NCI-H1092 treated with DMSO at 0.1 percent for 48 hours (cell line): ENCODE data around the gene NIM1K.
A peak's percentile ranks its signal among the peaks of the same experiment; 100 is the strongest.
"Not testable (repeated sequence)": the region's sequence is repeated elsewhere in the genome, so short reads cannot be mapped to it uniquely, and the experiment has no call there.

Source experiments
- DNase-seq: peaks from one replicate; lab custom pipeline; 2025; lab: John Stamatoyannopoulos, UW

The NIM1K gene

DNA sequence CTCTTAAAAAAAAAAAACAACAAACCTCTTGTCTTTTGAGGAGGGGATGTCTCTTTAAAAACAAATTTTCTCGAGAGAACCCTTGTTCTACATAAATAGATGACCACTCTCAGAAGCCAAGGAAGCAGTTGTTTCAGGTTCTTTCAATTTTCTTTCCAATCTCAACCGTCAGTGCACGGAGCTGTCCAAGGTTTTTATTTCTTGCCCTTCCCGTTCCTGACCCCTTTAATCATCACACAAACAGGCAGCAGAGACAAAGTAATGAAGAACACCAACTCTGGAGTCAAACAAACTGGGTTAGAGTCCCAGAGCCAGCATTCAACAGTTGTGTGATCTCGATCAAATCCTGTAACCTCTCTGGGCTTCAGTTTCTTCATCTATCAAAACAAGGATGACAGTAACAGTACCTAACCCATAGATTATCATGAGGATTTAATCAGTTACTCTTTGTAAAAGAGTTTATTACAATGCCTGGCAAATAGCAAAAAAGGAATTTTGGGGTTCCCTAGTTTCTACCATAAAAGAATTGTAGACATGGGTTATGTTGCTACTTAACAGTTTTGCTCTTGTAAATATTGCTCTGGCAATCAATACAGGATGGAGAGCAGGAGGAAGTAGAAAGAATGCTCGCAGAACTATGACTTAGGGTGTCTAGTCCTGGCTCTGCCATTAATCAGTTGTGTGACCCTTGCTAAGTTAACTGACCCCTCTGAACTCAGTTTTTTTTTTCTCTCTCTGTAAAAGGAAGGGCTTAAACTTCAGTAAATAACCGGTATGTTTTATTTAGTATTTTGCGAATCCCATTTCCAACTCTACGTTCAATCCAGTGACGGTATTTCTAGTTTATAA lies 1.0 kb upstream of the NIM1K start:
- no peak for DNase-seq

DNA sequence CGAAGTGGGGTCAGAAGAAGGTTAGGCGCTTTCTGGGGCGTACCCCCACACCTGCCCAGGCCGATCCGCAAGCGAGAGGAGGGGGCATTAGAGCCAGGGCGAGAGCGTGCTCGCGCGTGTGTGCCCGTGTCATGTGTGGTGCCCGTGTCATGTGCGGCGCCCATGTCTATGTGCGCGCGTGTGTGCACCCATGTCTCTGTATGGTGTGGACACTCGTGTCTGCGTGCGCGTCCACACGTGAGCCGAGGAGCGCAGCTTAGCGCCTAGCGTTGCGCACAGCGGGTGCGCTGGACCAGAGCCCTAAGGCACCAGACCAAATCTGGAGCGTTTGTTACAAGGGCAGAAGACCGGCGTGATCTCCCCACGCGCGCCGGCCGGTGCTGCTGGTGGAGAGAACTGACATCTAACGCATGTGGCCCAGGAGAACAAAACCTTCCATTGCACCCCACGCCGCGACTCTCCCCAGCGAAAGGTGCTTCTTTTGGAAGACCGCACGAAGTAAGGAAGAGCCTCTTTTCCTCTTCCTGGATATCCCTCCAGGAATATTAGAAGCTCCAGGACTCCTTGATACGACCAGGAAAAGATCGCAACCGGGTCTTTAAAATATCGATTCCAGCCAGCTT lies 644 bp downstream of the NIM1K start:
- DNase-seq, result no peak

DNA sequence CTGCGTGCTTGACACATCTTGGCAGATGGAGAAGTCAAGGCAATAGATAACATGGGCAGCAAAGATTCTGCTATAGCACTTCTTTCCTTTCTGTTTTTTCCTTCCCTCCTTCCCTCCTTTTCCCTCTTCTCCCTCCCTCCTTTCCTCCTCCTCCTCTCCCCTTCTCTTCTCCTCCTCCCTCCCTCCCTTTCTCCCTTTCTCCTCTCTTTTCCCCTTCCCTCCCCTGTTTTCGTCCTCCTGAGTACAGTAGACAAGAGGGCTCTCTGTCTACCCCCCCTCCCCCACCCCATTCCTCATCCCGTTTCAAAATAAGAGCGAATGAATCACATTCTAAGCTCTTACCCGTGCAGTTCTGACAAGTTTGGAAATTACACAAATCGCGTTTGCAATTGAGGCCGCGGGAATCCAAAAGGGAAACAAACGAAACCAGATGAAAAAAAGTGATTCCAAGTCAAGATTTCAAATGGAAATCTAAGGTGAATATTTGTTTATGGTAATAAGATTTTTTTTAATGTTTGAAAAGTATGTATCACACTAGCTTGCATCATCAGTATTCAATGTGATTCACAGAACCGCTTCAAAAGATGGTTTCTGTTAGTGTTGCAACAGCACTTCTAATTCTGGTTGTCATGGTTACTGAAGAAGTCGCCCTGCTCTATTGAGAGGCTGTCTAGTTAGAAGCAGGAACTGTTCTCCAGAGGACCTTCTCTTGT lies 1.3 kb downstream of the NIM1K start:
- no peak for DNase-seq

DNA sequence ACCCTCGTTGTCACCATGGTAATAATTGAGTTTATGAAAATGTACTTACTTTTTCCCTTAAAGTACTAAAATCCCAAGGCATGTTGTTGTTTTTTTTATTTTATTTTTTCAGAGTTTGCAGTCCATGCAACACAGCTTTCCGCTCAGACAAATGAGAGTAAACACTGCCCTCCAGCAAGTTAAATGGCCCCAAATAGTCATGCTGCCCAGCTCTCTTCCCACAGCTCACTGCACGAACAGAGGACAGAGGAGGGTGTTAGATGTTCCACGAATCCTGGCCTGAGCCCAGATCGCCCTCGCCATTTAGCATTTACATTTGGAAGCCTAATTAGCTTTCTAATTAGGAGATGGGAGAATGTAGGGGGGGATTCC lies 1.9 kb downstream of the NIM1K start:
- DNase-seq, result peak; percentile 15

DNA sequence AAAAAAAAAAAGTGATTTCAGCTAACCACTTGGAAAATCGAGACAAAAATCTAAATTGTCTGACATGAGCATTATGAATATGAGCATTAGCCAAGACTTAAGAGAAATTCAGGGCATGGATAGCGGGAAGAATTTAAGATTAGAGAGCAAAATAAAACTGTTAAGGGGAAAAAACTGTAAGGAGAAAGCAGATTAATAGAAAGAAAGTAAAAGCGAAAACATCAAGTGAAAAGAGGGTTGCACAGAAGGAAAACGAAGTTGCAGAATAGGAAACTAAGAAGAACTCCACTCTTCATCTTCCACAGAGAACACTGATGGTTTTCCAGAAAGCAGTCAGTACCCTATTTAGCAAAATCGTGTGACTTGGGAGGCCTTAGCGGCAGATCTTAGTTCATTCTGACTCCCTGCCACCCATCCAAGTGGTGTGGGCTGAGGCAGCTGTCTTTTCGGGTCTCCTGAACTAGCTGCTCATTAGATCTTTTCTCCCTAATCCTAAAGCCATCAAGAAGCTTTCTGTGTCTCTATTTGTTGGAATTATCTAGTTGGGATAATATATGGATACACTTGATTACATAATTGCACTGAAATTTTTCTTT lies 3.7 kb downstream of the NIM1K start:
- DNase-seq, result no peak

DNA sequence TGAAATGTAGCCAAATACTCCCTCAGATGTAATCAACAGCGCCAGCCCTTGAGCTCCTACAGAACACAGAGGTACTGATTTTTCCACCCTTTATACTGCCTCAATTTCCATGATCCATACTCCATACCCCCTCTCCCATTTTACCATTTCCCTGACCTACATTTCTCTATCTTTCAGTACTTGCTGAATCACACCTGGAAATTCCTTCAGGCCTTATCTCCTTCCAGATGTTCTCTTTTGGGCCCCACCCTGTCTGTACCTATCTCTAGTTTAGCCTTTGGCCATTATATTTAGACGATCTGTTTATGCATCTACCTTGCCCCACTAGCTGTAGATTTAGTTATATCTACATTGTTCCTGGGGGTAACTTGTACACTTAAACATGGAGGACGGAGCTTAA lies 5.5 kb downstream of the NIM1K start:
- DNase-seq, result no peak

DNA sequence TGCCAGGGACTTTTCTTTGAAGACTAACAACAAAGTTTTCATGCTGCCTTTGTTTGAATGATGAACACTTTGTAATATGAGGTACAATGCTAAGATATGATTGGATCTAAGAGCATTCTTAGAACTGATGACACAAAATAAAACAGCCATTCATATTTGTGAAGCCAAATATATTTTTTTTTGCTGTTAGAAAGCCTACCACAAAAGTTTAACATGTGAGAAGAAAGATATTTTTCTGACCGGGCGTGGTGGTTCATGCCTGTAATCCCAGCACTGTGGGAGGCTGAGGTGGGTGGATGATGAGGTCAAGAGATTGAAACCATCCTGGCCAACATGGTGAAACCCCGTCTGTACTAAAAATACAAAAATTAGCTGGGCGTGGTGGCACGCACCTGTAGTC lies 9.4 kb downstream of the NIM1K start:
- not testable (repeated sequence) for DNase-seq

DNA sequence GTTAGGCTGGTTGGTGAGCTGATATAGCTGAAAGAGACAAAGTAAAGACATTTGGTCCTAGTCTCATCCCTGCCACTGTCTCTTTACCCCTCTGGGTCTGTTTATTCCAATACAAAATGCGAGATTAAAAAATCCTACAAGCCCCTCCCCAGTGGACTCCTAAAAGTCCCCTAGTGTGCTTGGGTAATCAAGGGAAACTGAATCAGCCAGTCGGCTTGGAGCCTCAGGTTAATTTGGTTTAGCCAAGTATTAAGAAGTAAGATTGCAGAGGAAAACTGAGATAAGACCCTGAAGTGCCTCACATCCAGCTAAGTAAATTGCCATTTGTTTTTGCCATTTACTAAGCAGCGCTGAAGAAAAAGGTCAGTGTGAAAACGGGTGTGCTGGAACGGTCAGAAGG lies 10.4 kb downstream of the NIM1K start:
- no peak for DNase-seq

DNA sequence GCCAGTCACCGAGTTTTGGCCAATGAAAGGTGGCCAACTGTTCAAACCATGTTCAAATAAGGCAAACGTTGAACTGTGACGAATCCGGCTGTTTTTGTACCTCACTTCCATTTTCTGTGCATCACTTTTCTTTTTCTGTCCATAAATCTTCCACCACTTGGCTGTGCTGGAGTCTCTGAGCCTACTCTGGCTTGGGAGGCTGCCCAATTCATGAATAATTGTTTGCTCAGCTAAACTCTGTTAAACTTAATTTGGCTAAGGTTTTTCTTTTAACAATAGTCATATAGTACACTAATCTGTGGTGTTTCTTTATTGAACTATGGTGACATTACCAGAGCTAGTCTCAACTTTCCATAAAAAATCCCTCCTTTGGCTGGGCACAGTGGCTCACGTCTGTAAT lies 11.3 kb downstream of the NIM1K start:
- no peak for DNase-seq

DNA sequence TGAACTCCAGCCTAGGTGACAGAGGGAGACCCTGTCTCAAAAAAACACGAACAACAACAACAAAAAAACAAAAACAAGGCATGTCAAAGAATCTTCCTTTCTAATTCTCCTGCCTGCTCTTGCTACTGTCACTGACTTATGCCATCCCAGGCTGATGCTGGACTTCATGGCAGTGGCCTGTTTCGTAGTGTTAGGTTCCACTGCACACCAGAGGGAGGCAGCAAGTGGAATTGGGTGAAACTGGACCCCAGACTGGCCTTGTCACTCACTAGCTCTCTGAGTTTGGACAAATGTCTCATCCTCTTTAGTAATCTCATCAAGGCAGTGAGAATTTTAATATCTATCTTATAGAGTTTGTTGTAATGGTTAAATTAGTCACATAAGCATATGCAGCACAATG lies 12.9 kb downstream of the NIM1K start:
- no peak for DNase-seq

DNA sequence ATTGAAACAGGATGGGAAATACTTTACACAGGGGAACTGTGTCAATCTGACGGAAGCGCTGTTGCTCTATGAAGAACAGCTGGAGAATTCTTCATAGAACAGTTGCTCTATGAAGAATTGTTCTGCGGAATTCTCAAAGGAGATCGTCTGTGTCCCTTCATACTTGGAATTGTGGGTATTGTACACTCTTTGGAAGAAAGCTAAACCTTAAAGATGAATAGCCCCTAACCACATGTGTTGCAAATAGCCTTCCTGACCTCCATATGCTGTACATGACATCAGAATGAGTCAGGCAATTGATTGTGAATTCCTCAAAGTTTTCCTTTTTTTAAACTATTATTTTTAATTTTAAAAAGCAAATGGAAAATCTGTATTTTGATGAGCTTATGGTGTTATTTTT lies 15.6 kb downstream of the NIM1K start:
- DNase-seq, result no peak

DNA sequence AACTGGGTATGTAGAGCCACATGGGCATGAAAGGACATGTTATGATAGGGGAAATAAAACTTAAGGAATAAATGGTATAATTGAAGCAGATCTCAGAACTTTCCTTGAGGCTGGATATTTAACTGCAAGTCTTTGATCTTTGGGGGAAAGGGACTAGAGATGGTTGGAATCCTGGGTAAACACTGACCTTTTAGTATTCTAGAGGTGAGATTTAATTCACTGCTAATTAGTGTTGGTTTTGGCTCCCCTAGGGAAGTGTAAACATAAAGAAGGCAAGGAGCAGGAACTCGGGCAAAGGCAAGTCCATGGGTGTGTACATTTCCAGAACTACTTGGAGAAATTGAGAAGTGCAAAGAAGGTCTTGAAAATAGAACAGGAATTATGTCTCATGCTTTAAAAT lies 16.6 kb downstream of the NIM1K start:
- DNase-seq, result no peak

DNA sequence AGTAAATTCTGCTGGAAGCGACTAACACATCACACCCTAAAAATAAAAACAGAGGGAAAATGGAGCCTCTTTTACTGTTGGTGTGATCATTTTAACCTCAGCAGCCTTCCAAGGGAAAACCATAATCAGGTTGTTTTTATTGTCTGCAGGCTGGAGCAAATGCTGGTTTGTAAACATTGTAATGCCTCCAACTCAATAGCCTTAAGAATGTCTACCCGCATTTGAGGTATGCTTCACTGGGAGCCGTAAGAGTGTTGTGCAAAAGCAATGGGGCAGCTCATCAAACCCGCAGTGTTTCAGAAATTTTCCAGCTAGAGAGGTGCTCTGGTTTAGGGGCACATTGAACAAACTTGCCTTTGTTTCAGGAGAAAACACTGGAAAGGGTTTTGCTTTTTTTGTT lies 17.0 kb downstream of the NIM1K start:
- no peak for DNase-seq

DNA sequence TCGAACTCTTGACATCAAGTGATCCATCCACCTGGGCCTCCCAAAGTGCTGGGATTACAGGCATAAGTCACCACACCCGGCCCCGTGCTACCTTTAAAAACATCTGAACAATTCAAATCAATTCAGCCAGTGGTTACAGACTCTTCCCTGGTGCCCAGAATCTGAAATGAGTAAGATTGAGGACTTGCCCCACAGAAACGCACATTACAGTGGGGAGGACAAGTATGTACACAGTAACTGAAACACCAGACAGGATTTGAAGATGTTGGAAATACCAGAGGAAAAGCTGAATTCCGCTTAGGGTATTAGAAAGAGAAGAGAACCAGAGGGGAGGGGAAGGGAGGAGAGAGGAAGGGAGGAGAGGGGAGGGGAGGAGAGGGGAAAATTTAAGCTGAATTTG lies 17.8 kb downstream of the NIM1K start:
- no peak for DNase-seq

DNA sequence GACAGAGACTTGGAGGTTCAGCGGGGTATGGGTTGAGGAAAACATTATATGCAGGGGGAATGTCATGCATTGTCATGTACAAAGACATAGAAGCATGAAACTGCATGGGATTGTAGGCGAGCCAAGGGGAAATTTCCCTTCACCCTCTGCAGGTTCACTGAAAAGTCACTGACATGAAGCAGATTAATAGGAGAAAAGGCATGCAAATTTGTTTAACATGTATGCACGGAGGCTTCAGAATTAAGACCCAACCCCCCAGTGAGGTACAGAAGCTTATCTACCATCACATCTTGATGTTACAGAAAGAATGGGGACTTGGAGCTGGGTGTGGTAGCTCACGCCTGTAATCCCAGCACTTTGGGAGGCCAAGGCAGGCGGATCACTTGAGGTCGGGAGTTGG lies 18.5 kb downstream of the NIM1K start:
- DNase-seq, result no peak

DNA sequence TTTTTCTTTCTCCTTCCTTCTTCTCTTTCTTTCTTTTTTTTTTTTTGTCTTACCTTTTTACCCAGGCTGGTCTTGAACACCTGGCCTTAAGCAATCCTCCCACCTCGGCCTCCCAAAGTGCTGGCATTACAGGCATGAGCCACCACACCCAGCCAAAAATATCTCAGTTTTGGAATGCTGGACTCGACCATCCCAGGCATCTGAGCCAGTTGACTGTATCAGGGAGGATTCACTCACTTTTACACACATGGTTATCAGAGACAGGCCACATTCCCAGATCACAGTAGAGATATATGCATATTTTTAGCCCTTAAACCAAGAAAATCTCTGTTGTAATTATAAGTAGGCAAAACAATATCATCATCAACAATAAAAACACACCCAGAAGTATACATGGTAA lies 21.9 kb downstream of the NIM1K start:
- no peak for DNase-seq

DNA sequence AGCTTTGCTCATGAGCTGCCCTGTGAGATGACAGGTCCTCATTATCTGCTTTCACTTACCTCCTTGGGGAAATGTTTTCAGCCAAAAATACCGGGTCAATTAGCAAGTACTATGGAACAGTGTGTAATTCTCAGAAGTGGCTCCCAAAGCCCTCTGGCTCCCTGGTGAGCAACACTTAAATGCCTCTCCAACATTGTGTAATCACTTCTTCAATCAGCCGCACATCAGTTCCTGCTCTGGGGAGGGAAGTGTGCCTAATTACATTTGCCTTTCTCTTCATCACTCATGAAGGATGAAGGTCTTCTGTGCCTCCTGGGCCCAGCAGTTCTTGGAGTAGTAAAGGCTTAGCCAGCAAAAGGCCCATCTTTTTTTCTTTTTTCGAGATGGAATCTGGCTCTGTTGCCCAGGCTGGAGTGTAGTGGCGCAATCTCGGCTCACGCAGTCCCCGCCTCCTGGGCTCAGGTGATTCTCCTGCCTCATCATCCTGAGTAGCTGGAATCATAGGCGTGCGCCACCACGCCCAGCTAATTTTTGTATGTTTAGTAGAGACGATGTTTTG lies 23.1 kb downstream of the NIM1K start:
- peak; percentile 15 for DNase-seq

DNA sequence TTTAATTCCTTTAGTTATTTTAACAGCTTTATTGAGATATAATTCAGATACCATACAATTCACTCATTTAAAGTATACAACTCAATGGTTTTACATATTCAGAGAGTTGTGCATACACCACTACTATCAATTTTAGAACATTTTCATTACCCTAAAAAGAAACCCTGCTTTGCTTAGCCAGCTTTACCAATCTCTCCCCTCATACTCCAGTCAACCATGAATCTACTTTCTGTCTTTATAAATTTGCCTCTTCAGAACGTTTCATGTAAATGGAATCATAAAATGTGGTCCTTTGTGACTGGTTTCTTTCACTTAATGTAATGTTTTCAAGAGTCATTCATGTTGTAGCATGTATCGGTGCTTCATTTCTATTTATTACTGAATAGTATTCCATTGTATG lies 24.9 kb downstream of the NIM1K start:
- DNase-seq, result no peak

DNA sequence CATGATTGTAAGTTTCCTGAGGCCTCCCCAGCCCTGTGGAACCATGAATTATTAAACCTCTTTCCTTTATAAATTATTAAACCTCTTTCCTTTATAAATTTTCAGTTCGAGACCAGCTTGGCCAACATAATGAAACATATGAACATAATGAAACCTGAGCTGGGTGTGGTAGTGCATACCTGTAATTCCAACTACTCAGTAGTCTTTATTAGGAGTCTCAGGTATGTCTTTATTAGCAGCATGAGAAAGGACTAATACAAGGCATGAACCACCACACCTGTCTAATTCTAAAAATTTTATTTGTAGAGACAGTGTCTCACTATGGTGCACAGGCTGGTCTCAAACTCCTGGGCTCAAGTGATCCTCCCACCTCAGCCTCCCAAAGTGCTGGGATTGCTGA lies 27.1 kb downstream of the NIM1K start:
- DNase-seq, result no peak

DNA sequence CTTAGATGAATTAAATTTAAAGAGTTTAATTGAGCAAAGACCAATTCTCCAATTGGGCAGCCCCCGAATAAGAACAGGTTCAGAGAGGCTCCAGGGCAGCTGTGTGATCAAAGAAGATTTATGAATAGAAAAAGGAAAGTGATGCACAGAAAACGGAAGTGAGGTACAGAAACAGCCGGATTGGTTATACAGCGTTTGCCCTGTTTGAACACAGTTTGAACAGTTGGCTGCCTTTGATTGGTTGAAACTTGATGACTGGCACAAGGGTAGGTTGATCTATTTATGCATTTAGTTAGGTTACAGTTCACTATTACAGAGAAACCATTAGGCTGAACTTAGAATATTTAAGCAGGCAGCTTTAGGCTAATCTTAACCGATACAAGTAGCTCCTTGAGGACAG lies 29.5 kb downstream of the NIM1K start:
- no peak for DNase-seq

DNA sequence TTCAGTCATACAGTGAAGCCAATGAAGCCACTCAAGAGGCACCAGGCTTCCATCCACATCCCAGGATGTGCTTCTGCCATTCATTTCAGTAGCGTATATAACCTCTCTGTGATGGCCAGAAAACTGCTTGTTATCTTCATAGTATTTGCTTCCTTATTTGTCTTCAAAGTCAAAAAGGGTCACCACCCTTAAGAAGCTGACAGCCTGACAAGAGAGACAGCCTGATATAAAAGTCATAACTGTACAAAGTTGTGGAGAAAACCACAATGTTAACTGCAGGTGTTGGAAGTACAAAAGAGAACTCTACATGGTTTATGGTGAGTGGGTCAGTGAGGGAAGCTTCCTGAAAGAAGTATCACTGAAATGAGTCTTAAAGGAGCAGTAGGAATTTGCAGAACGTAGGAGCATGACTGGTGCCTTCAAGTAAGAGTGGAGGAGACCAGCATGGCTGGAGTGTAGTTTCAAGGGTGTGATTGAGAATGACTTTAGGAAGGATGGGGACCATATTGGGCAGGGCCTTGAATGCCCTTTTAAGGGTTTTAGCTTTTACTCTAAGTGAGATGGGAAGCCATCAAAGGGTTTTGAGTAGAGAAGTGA lies 33.7 kb downstream of the NIM1K start:
- no peak for DNase-seq

DNA sequence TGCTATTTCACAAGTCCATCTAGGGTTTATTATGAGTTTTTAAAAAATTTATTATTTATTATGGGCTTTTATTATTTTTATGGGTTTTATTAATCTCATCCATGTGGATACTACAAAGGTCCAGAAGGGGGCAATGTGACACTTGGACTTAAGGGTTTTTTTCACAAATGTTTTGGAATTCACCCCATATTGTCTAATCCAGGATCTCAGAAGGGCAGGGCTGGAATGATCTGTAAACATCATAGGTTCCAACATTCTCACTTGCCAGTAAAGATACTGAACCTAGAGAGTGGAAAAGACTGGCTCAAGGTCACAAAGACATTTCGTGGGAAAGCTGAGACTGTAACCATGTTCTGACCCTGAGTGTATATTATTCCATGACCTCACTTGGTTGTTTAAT lies 35.6 kb downstream of the NIM1K start:
- DNase-seq, result peak; percentile 3
